HepG2 (cell line): ENCODE data around the gene GNPNAT1. TPM values are rescaled to one million over a fixed set of nuclear protein-coding genes. Genes with fewer than 3 reads are reported as not detected.

Source experiments
- CEBPZ ChIP-seq: IDR thresholded peaks from 2 replicates; pipeline ENCODE4 v1.6.1; 2012; ENCODE audit warnings: low read length, improper control_type of control experiment
- CENPX ChIP-seq: sonication (generic); formaldehyde crosslinking; IDR thresholded peaks from 2 replicates; pipeline ENCODE4 v1.9.0; 2021; ENCODE audit warnings: mild to moderate bottlenecking, missing genetic modification reagents, moderate library complexity
- CREB1 ChIP-seq, 2 experiments: fragments of 450-650 bp in 1 of 2; IDR thresholded peaks; 2 replicates each; pipeline ENCODE4 v1.6.1; 2016 to 2017; ENCODE audit warnings: control low read depth in 1 of 2, mild to moderate bottlenecking in 1 of 2, missing compliant biosample characterization in 1 of 2, missing genetic modification characterization in 1 of 2
- FOXO4 ChIP-seq: sonication (generic); formaldehyde crosslinking; conservative IDR thresholded peaks from 2 replicates; pipeline ENCODE4 v1.8.1; 2023; ENCODE audit warnings: missing genetic modification reagents
- GZF1 ChIP-seq: sonication (generic); formaldehyde crosslinking; IDR thresholded peaks from 2 replicates; pipeline ENCODE4 v1.5.1; 2020; ENCODE audit warnings: mild to moderate bottlenecking, missing genetic modification reagents
- HNF1A ChIP-seq, 2 experiments: sonication (generic) in 1 of 2; formaldehyde crosslinking in 1 of 2; IDR thresholded peaks; 2 replicates each; pipeline versions ENCODE4 v1.4.0 to v1.6.1; 2016 to 2020; ENCODE audit warnings: borderline replicate concordance in 1 of 2, low read depth in 1 of 2, mild to moderate bottlenecking in 1 of 2, missing genetic modification reagents in 1 of 2
- HNRNPL ChIP-seq: fragments of 200-400 bp; formaldehyde crosslinking; IDR thresholded peaks from 2 replicates; pipeline ENCODE4 v1.6.1; 2017; ENCODE audit warnings: mild to moderate bottlenecking, low read depth, low read length
- LBX2 ChIP-seq: sonication (generic); formaldehyde crosslinking; IDR thresholded peaks from 2 replicates; pipeline ENCODE4 v1.5.0; 2020; ENCODE audit warnings: missing genetic modification reagents, mild to moderate bottlenecking, borderline replicate concordance
- LCORL ChIP-seq, 2 experiments: fragments of 450-650 bp in 1 of 2; sonication (generic) in 1 of 2; formaldehyde crosslinking in 1 of 2; IDR thresholded peaks; 2 replicates each; pipeline versions ENCODE4 v1.5.0 to v1.6.1; 2017 to 2020; ENCODE audit warnings: antibody characterized with exemption in 1 of 2, missing genetic modification reagents in 1 of 2
- RBM22 ChIP-seq: fragments of 200-400 bp; formaldehyde crosslinking; optimal IDR thresholded peaks from 2 replicates; pipeline ENCODE3; 2017; ENCODE audit warnings: mild to moderate bottlenecking, low read length, moderate library complexity
- RXRA ChIP-seq: sonication (generic); formaldehyde crosslinking; IDR thresholded peaks from 2 replicates; pipeline ENCODE4 v1.5.1; 2020; ENCODE audit warnings: missing genetic modification reagents
- ZFP62 ChIP-seq: sonication (generic); formaldehyde crosslinking; IDR thresholded peaks from 2 replicates; pipeline ENCODE4 v1.4.0; 2020; ENCODE audit warnings: missing genetic modification reagents
- ZNF777 ChIP-seq: sonication (generic); formaldehyde crosslinking; IDR thresholded peaks from 2 replicates; pipeline ENCODE4 v1.4.0; 2020; ENCODE audit warnings: missing genetic modification reagents
- ZZZ3 ChIP-seq: sonication (generic); formaldehyde crosslinking; IDR thresholded peaks from 2 replicates; pipeline ENCODE4 v1.4.0; 2020; ENCODE audit warnings: missing genetic modification reagents, mild to moderate bottlenecking, borderline replicate concordance
- polyA plus RNA-seq, 8 experiments: library from polyadenylated mRNA; depleted of rRNA in 3 of 8; stranded (reverse) in 7 of 8; unstranded in 1 of 8; fragments of >200 nt; fragmentation: Illumina TruSeq in 4 of 8; extraction: Trizol in 4 of 8; gene quantifications; 2 replicates each; pipeline versions ENCODE4 v1.2.1 to v1.2.3, GENCODE V29; 2011 to 2016; ENCODE audit warnings: low read depth in 4 of 8, missing spikeins in 1 of 8, mixed read lengths in 1 of 8; ENCODE audit not compliant: insufficient read depth in 1 of 8
- total RNA-seq, 5 experiments: library from RNA; depleted of rRNA; stranded (reverse); fragments of >200 nt; fragmentation: Illumina TruSeq; extraction: Trizol; gene quantifications; 2 replicates each; pipeline ENCODE4 v1.2.3, GENCODE V29; 2016; ENCODE audit warnings: low read depth in 1 of 5

The GNPNAT1 gene
- total and polyA plus RNA-seq, 2 of the 13 experiments (the other 11 are each of a cell fraction or from before 2014, with no cell fraction given): 38.3 to 54.9 TPM

- TF ChIP-seq RXRA (CRISPR knock-in tag) (peak; percentile 42; the same call in 1 of the 2 replicates), CENPX (CRISPR knock-in tag) (no peak), HNRNPL (0 out of 2 replicates have a peak, but pooled peaks have one; percentile 37), ZFP62 (no peak), FOXO4 (CRISPR knock-in tag) (no peak), HNF1A (IDR thresholded peaks at IDR 0.05; ENCODE audit: low read depth) (no peak), HNF1A (CRISPR knock-in tag; IDR thresholded peaks at IDR 0.05; ENCODE audit: borderline replicate concordance) (peak; percentile 59; the same call in 1 of the 2 replicates), CEBPZ (no peak), CREB1 (IDR thresholded peaks at IDR 0.05) (peak; percentile 56; the same call in 1 of the 2 replicates), CREB1 (CRISPR knock-in tag; IDR thresholded peaks at IDR 0.05) (no peak), RBM22 (no peak), ZNF777 (CRISPR knock-in tag) (peak; percentile 47; the same call in 1 of the 2 replicates), ZZZ3 (CRISPR knock-in tag) (0 out of 2 replicates have a peak, but pooled peaks have one; percentile 59), GZF1 (no peak), LBX2 (CRISPR knock-in tag) (peak; percentile 69; the same call in 1 of the 2 replicates), LCORL (IDR thresholded peaks at IDR 0.05) (no peak), LCORL (CRISPR knock-in tag; IDR thresholded peaks at IDR 0.05) (0 out of 2 replicates have a peak, but pooled peaks have one; percentile 29)
These were observed 61.3 kb downstream of the GNPNAT1 start, which contains the start of gene STYX (continued) for GRCh38 chr14:52729925-52730708.
